ENCODE measurements around the gene ICAM5. TPM values are rescaled to one million over a fixed set of nuclear protein-coding genes. Genes with fewer than 3 reads are reported as not detected.

ICAM5 gene
- total and polyA plus RNA-seq, 10 of the 15 experiments (the other 5 are each of a cell fraction or from before 2014, with no cell fraction given): 0.14 to 4.6 (median 0.94) TPM; not detected in 2

DNA sequence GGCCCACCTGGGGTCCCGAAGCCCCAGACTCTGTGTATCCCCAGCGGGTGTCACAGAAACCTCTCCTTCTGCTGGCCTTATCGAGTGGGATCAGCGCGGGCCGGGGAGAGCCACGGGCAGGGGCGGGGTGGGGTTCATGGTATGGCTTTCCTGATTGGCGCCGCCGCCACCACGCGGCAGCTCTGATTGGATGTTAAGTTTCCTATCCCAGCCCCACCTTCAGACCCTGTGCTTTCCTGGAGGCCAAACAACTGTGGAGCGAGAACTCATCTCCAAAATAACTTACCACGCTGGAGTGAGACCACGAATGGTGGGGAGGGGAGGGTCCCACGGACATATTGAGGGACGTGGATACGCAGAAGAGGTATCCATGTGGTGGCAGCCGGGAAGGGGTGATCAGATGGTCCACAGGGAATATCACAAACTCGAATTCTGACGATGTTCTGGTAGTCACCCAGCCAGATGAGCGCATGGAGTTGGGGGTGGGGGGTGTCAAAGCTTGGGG lies 1.0 kb upstream of the ICAM5 start:
- peaks cover 9% of the 10 kb centered on the region; the same call in 1 of the 2 replicates for H4K20me1 ChIP-seq (ENCODE audit: control insufficient read depth, insufficient read depth)
- H3K9me3 ChIP-seq (replicated peaks; ENCODE audit: control insufficient read depth, insufficient read depth, low read length): no peaks in the 10 kb centered on the region; the same call in 2 of the 3 replicates
- ChIA-PET CTCF (interaction anchor here (0.7 to 5.9 kb wide), 13 partner anchors 9 to 190 kb away, joined by 3 to 72 read pairs (median 5); partner anchors contain the start of genes ICAM1 and TYK2), POLR2A (interaction anchor here (0.6 to 5.5 kb wide), 18 partner anchors 8 to 280 kb away, joined by 3 to 69 read pairs (median 4); partner anchors contain the start of genes CDC37, CDKN2D, FDX2 and ICAM1), SMC1A (ENCODE audit: uncharacterized antibody, unreplicated experiment) (interaction anchor here (0.7 to 3.7 kb wide), 13 partner anchors 9 to 102 kb away, joined by 3 to 50 read pairs (median 4); partner anchors contain the start of genes ICAM1 and TYK2), RAD21 (ENCODE audit: unreplicated experiment) (interaction anchor here (0.9 to 5.4 kb wide), 16 partner anchors 9 to 115 kb away, joined by 3 to 119 read pairs (median 4); partner anchors contain the start of genes CDC37, ICAM1, MRPL4 and RAVER1)
- peaks cover 1 to 15% of the 10 kb centered on the region in 2 experiments for H3K27me3 ChIP-seq (replicated peaks in 1 of 2; ENCODE audit: control insufficient read depth in 2 of 2, insufficient read depth in 2 of 2, low read length in 1 of 2)
- peak; percentile 75 for FAIRE-seq
- BruUV-seq (replicated peaks): no TSS peak
- ATAC-seq: peak; percentile 58
- H3K27ac ChIP-seq (ENCODE audit: control insufficient read depth, insufficient read depth): peak overlapping the region; percentile 24; the same call in 1 of the 2 replicates
- in situ Hi-C loops (cut with MboI) (no loop called here), intact Hi-C loops (cut with micrococcal nuclease; ENCODE audit: unreplicated experiment) (no loop called here)
- peak overlapping the region; percentile 49; the same call in 1 of the 2 replicates for H3K9ac ChIP-seq (ENCODE audit: control insufficient read depth, insufficient read depth, low read length)
- H2AFZ ChIP-seq (ENCODE audit: control insufficient read depth, low read depth, low read length): peak overlapping the region; percentile 94
- no peak for DNase-seq (ENCODE audit: low read depth, low spot score)
- TF ChIP-seq GATAD2B (conservative IDR thresholded peaks at IDR 0.05; ENCODE audit: low read depth) (no peak), CHD2 (IDR thresholded peaks at IDR 0.05; ENCODE audit: borderline replicate concordance, low read depth, low read length) (0 out of 2 replicates have a peak, but pooled peaks have one; percentile 2), SMARCA5 (IDR thresholded peaks at IDR 0.05) (0 out of 2 replicates have a peak, but pooled peaks have one; percentile 26), NFIC (IDR thresholded peaks at IDR 0.05; ENCODE audit: low read depth, low read length) (no peak), CREB1 (IDR thresholded peaks at IDR 0.05; ENCODE audit: low read depth) (0 out of 2 replicates have a peak, but pooled peaks have one; percentile 2), SMC3 (IDR thresholded peaks at IDR 0.05; ENCODE audit: borderline replicate concordance, low read length) (no peak), ATF7 (IDR thresholded peaks at IDR 0.05; ENCODE audit: low read depth) (no peak), STAT1 (conservative IDR thresholded peaks at IDR 0.05) (0 out of 2 replicates have a peak, but pooled peaks have one; percentile 23), JUND (IDR thresholded peaks at IDR 0.05; ENCODE audit: low read depth, low read length) (no peak), KLF5 (IDR thresholded peaks at IDR 0.05; ENCODE audit: partially characterized antibody) (peak; percentile 31), NFYB (IDR thresholded peaks at IDR 0.05; ENCODE audit: insufficient read depth, low read depth, low read length) (peak; percentile 74), NBN (IDR thresholded peaks at IDR 0.05) (peak; percentile 33; the same call in 1 of the 2 replicates)
- peaks cover 73% of the 10 kb centered on the region for H3K4me1 ChIP-seq (ENCODE audit: control insufficient read depth, insufficient read depth, low read length)
- peaks cover 21% of the 10 kb centered on the region in 2 experiments; a peak in 3 of 4 replicates for H3K36me3 ChIP-seq (ENCODE audit: control insufficient read depth in 2 of 2, insufficient read depth in 2 of 2, low read length in 1 of 2)
- peak overlapping the region; percentile 98 for H3K4me2 ChIP-seq (ENCODE audit: control insufficient read depth, insufficient read depth)
- peak overlapping the region; percentile 77 for H3K4me3 ChIP-seq
- 2% methylated on average over 23 of the region's 23 CpGs for WGBS (ENCODE audit: insufficient coverage, insufficient replicate concordance, low lambda C conversion rate, missing lambda C conversion rate)
- H3K79me2 ChIP-seq (ENCODE audit: control insufficient read depth, insufficient read depth, low read length): no peaks in the 10 kb centered on the region

Measured in GM12878 (cell line).